Head of caudate nucleus (tissue), 42 donors: ENCODE results near the gene PRSS53.
"Not testable (repeated sequence)": the region's sequence is repeated elsewhere in the genome, so short reads cannot be mapped to it uniquely, and the experiment has no call there.

Source experiments
- DNase-seq, 42 donors: peaks; one replicate each; pipeline versions ENCODE4 v3.0.0 to v3.0.0-alpha.2; 2020 to 2021; ENCODE audit warnings: mixed read lengths in 7 of 42
- intact Hi-C: fragments of 100-400 bp; cut with DNase I; formaldehyde crosslinking; loops from one replicate; pipeline ENCODE4 v1.15.0; 2022

PRSS53 gene

DNA sequence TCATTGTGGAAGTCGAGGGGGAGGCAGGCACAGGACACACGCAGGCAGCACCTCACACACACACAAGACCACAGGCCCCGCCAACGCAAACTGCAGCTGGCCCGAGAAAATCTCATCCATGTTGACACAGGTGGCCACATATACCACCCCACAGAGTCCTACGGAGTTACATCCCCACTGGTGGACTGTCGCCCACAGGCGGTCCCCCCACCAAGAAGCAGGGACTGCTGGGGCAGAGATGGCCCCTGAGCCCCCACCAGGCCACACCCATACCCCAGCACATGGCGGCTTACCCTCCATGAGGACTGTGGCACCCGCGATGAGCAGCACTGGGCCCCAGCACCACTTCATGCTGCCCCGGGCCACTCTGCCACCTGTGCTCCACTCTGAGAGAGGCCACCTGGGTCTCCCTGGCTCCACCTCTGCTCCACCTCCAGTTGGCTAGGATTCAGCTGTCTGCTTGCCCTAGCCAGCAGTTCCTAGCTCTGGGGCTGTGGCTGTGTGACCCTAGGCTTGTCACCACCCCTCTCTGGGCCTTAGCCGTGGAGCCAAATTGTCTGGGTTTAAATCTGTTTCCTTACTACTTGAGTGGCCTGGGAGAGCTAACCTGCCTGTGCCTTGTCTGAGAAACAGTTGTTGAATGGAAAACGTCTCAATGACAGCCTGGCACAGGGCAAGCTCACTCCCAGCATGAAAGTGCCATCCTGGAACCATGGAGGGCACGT lies at the start of gene PRSS53:
PRSS53 (minus strand) TSS at position 485 of the 725 bp plus-strand sequence; CDS start at position 351, 134 bp downstream.
- intact Hi-C loops, result no loop called here
- no peak for DNase-seq

GRCh38 chr16:31136822-31137499 lies 48.2 kb upstream of the PRSS53 start:
- DNase-seq, intact Hi-C loops: not testable (repeated sequence)

- no peak for DNase-seq
- intact Hi-C loops, result no loop called here
These were observed 47.5 kb upstream of the PRSS53 start for GRCh38 chr16:31136287-31136662.

DNA sequence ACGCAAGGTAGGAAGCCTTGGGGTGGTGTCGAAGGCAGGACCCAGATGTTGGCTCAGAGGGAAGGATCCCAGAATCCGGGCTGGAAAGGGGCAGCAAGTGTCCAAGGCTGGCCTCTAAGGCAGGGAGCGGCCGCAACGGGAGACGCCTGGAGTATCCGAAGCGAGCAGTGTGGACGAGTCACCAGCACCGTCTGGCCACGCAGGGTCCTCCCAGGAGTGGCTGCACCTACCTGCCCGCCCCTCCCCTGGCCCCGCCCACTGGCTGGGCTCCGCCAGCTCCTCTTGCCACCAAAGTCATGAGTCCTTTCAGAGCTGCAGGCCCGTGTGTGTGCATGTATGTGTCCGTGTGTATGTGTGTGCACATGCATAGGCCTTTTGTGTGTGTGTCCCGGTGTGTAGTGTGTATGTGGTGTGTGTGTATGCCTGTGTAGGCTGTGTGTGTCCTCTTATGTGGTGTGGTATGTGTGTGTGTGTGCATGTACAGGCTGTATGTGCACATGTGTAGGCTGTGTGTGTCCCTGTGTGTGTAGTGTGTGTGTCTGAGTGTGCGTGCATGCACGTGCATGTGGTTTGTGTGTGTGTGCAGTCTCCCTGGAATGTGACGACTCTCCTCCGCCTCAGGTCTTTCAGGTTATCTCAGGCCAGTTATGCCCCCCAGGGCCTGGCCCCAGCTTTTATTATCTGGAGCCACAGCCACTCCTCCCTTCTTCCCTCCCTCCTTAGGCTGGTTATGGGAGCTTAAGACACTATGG lies 47.0 kb upstream of the PRSS53 start, which contains the start of gene PRSS8:
PRSS8 (minus strand) TSS at position 193 of the 752 bp plus-strand sequence. CDS start 229 bp downstream, outside the sequence.
- no peak for DNase-seq
- intact Hi-C loops, result no loop called here

DNA sequence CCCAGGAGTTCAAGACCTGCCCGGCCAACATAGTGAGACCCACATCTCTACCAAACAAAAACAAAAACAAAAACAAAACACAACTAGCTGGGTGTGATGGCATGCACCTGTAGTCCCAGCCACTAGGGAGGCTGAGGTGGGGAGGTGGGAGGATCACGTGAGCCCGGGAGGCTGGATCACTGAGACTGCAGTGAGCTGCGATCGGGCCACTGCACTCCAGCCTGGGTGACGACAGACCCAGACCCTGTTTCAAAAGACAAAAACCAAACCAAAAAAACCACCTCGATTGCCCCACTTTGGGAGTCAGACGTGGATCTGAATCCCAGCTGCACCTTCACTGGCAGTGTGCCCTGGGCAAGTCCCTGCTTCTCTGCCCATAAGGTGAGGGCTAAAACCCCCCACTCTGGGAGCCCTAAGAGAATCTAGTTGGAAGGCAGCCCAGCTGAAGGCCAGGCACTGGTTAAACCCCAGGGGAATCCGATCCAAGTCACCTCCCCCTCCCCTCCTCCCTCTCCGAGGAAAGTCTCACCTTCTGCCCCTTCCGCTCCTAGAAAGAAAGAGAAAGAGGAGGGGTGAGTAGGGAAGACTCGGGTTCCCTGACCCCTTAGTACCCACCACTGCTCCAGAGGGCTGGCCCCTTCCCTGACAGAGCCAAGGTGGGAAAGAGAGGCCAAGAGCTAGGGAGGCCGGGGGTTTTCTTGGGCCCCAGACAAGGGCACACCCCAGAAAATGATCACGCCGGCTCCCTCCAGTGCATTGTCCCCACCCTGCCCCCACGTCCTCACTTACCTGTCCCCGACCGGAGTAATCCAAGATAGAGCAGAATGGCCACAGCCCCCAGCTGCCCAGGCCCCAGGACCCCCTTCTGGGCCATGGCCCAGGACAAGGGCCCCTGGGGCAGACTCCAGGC lies 46.1 kb upstream of the PRSS53 start:
- intact Hi-C loops, result no loop called here
- no peak for DNase-seq

GRCh38 chr16:31134091-31134571 lies 45.4 kb upstream of the PRSS53 start:
- intact Hi-C loops, result no loop called here
- peak in 1 of 42 donors; percentile 16 for DNase-seq

GRCh38 chr16:31133046-31133501 lies 44.3 kb upstream of the PRSS53 start:
- intact Hi-C loops, result no loop called here
- DNase-seq, result no peak

DNA sequence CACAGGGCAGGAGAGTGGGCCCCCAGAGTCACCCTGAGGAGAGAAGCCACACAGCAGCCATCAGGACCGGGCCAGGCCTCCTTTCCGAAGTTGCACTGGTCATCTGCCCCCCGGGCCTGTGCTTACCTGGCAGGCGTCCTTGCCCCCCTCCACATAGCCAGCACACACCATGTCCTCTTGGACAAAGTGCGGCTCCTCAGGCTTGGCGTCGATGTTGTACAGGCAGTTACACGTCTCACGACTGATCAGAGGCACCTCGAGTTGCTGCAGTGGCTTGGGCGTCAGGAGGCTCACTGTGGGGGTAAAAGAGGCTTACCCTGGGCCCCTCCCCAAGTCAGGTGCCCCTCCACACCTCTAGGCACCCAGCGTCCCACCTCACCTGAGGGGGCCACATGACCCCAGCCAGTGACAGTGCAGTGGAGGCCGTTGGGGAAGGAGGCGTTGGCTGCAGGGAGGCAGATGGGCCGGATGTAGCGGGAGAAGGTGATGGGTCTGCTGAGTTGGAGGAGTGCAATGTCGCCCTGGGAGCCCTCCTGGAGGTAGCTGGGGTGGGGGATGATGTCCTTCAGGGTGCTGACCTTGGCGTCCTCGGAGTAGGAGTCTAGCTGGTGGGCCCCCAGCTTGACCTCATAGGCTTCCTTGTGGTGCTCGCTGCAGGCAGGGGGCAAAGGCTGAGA lies 43.7 kb upstream of the PRSS53 start:
- intact Hi-C loops, result no loop called here
- no peak for DNase-seq

DNA sequence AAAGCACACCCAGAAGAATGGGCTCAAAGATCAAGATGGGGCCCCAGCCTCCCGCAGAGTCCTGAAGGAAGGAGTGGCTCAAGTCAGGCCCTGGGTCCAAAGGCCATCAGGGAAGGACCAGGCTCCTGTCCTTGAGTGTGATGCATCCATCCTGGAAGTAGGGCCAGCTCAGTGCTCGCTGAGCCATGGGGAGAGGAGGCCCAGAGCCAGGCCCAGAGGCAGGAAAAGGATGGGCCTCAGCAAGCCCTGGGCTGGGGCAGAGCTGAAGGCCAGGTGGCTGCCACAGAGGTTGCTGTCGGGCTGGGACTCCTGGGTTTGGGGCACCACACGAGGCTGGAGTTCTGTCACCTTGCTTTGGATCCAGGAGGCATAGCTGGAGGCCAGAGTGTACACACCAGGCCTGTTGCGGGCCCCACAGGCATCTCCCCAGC lies 43.1 kb upstream of the PRSS53 start:
- DNase-seq, result no peak
- intact Hi-C loops, result no loop called here

- intact Hi-C loops, result no loop called here
These were observed 42.7 kb upstream of the PRSS53 start for GRCh38 chr16:31131416-31131815.

GRCh38 chr16:31130899-31131298 lies 42.2 kb upstream of the PRSS53 start:
- no peak for DNase-seq
- intact Hi-C loops, result no loop called here

More at GRCh38 chr16:31131416-31131815, 42.7 kb upstream of the PRSS53 start:
- DNase-seq, result no peak

GRCh38 chr16:31130336-31130891 lies 41.7 kb upstream of the PRSS53 start:
- DNase-seq, result no peak
- intact Hi-C loops, result no loop called here

- DNase-seq, result peak in 17 of 42 donors; percentile 15 to 65 (median 45)
- intact Hi-C loops, result no loop called here
These were observed 41.0 kb upstream of the PRSS53 start for GRCh38 chr16:31129568-31130335.

DNA sequence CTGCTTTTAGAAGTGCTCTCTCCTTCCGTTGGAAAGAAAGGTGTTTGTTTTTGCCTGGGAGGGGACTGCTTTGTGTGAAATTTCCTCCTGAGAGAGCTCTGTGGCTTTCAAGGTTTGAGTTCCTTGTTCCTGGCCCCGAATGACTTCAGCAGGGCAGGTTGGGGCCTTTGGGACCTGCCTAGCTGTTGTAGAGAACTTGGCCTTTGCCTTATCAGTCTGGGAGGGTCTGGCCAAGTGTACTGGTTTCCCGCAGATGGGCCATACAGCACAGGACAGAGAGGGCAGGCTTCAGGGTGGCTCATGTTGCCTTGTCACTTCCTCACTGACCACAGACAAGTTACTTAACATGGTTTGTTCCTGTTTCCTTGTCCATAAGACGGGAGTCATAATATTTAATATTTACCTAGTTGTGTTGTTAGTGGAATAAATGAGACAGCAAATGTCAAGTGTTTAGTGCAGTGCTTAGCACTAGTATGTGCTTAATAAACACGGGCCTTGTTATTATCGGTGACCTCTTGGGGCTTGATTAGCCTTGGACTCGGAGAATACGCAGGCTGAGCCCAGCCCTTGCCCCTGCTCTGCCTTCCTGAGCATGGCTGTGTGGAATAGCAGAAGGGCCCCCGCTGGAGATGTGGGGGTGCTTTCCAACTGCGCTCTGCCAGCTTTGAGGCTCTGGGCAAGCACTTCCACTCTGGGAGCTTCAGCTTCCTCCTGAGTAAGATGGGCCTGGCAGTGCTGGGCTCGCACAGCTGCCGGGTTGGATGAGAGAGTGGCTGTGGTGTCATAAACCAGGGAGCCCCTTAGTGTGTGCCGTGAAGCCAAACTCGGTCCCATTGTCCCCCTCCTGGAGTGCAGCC lies 40.2 kb upstream of the PRSS53 start:
- peak in 25 of 42 donors; percentile 16 to 74 (median 44) for DNase-seq
- intact Hi-C loops, result no loop called here

DNA sequence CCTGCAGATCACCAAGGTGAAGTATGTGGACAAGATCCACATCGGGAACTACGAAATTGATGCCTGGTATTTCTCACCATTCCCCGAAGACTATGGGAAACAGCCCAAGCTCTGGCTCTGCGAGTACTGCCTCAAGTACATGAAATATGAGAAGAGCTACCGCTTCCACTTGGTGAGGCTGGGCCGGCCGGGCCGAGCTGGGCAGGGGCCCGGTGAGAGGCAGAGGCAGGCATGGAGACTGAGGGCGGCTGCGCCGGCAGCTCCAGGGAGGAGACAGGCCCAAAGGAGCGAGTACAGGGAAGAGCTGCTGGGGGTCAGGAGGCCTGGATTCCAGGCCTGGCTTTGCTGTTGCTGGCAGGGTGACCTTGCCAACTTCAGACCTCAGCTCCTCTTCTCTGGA lies 38.4 kb upstream of the PRSS53 start:
- no peak for DNase-seq
- intact Hi-C loops, result no loop called here

DNA sequence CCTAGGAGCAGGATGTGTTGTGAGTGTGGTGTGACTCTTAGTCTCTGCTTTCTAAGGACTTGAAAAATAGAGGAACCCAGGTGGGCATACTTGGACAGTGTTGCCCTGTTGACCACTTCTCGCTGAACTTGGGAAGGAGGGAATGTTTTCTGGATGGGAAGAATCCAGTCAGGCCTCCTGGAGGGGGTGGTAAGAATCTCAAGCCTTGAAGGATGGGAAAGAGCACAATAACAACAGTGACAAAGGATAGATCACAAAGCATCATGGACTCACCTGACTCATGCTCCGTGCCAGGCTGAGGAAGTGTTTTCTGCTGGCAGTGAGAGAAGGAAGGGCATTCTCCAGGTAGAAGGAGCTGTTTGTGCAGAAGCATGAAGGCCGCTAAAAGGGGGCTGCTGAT lies 37.1 kb upstream of the PRSS53 start:
- intact Hi-C loops, result no loop called here
- no peak for DNase-seq
